CD4-positive, alpha-beta T cell treated with Interleukin-4 for 1 hour (primary cell): ENCODE measurements around the gene IGSF6.
"Not testable (repeated sequence)": the region's sequence is repeated elsewhere in the genome, so short reads cannot be mapped to it uniquely, and the experiment has no call there.

ENCODE experiments used
- DNase-seq, 2 donors: peaks; one replicate each; pipeline ENCODE4 v3.0.0-alpha.2; 2020 to 2022

IGSF6 gene

DNA sequence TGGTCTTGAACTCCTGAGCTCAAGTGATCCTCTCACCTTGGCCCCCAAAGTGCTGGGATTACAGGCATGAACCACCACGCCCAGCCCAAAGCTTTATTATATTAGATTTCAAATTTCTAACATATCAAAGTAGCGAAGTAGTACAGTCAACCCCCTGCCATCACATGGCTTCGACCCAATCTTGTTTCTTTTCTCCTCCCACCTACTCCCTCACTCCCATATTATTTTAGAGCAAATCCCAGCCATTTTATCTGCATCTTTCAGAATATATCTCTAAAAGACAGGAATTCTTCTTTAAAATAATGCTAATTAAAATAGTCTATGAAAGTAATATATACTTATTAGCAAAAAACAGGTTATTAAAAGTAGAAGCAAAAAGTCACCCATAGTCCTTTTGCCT, 893 bp downstream of the IGSF6 start:
- DNase-seq: no peak

DNA sequence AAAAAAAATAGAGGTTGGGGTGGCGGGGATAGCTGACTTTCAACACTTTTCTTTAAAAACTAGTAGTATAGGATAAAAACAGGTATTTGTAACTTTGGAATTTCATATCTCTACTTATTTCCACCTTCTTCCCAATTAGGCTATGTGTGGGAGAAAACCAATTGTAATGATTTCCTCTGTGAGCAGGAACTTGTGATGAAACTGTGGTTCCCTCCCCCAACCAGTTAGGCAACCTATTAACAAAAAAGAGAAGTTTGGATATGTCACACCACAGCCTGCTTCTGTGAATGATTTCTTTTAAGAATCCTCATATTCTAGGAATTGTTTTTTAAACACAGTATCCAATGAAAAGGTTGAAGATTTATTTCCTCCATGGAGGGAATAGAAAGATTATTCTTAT, 1.9 kb downstream of the IGSF6 start:
- peak in 1 of 2 donors; percentile 42 for DNase-seq

GRCh38 chr16:21649826-21650406, 2.5 kb downstream of the IGSF6 start:
- not testable (repeated sequence) for DNase-seq

DNA sequence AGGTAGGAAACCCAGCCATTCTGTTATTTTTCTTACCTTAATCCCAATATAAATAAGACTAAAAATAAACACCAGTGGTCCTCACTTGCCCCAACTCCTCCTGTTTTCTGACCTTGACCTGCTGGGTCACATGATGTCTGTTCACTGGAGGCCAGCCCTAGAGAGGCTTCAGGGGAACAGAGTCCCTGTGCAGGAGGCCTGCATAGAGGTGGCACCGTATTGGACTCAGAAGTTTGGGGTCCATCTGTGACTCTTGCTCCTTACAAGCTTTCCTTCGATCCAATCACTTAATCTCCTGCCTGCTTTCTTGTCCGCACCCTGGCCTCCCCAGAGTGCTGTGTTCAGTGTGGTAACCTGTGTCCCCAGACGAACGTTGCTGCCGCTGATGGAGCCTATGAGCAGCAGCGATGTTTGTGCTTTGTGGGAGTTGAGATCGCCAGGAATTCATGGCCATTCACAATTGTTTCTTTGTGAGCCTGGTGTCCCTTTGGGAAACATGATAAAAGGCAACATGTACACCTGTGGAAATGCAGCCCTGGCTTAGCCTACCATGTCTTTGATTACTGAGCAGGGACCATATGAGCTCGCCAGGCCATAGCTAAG, 4.7 kb downstream of the IGSF6 start:
- DNase-seq: no peak

GRCh38 chr16:21646721-21647561, 5.5 kb downstream of the IGSF6 start:
- DNase-seq: peak; percentile 81 to 82

DNA sequence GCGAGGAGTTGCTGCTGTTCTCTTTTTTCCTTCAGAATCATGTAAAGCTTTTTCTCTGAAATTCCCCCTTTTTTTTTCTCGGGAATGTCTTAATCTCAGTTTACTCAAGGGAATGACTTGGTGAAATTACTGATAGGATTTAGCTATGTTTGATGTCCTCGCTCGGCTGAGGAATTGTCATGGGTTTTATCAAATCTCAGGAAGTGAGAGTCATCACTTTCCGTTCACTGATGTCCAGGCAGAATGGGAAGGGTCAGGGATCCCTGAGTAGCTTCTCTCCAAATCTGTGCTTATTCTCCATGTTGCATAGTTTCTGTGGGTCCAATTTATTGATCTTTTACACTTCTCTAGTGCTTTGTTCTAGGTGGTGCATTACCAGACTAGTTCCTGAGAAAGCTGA, 6.3 kb downstream of the IGSF6 start:
- no peak for DNase-seq

GRCh38 chr16:21645261-21645721, 7.1 kb downstream of the IGSF6 start:
- DNase-seq: peak in 1 of 2 donors; percentile 83

- DNase-seq: no peak
These were observed 7.7 kb downstream of the IGSF6 start for GRCh38 chr16:21644674-21645073.

- no peak for DNase-seq
These were observed 8.6 kb downstream of the IGSF6 start for GRCh38 chr16:21643785-21644184.

DNA sequence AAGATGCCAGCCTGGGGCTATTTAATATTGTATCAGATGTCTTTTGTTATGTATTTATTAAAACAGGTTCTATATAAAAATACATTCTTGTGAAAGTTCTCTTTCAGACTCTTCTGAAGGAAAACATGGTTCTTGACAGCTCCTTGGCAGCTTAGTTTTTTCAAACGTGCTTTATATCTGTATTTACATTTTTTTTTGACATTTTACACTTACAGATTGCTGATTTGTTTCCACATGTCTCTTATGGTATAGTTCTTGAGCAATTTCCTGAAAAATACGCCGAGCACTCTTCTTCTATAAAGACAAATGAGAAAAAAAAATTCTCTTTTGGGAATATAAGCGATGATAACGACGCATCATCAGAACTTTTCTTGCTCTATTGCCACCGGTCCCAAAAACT, 9.5 kb downstream of the IGSF6 start:
- DNase-seq: no peak

- no peak for DNase-seq
These were observed 10.5 kb downstream of the IGSF6 start for GRCh38 chr16:21641916-21642315.

- DNase-seq: no peak
These were observed 12.9 kb downstream of the IGSF6 start for GRCh38 chr16:21639493-21639892.

DNA sequence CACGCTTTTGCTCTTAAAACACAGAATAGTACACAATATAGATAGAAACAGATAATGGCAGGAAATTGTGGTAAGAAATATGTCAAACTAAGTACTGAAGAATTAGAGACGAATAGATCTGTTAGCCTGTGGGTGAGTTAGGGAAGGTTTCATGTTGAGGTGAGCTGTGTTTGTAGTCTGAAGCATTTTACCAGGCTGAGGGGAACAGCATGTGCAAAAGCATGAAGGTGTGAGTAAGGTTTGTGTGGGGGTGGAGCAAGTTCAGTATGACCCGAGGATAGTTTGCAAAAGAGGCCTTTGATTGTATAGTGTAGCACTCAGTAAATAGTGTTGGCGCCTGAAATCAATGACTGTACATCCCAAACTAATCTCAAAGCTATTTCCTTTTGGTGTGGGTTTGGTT, 13.8 kb downstream of the IGSF6 start:
- DNase-seq: peak in 1 of 2 donors; percentile 55

DNA sequence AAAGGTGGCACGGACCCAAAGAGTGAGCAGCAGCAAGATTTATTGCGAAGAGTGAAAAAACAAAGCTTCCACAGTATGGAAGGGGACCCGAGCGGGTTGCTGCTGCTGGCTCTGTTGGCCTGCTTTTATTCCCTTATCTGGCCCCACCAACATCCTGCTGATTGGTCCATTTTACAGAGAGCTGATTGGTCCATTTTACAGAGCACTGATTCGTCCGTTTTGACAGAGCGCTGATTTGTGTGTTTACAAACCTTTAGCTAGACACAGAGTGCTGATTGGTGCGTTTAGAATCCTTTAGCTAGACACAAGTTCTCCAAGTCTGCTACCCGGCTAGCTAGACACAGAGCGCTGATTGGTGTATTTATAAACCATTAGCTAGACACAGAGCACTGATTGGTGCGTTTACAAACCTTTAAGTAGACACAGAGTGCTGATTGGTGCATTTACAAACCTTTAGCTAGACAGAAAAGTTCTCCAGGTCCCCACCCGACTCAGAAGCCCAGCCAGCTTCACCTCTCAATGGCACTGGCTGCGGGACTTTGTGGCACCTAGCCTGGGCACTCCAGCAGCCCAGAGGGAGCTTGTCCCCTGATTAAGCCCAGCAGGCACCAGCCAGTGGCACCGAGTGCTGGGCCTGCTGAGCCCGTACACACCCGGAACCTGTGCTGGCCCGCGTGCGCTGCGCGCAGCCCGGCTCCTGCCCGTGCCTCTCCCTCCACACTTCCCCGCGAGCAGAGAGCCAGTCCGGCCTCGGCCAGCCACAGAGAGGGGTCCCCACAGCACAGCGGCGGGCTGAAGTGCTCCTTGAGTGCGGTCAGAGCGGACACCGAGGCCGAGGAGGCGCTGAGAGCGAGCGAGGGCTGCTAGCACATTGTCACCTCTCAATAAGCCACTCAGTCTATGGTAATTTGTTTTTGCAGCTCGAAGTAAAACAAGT, 15.1 kb downstream of the IGSF6 start:
- no peak for DNase-seq

DNA sequence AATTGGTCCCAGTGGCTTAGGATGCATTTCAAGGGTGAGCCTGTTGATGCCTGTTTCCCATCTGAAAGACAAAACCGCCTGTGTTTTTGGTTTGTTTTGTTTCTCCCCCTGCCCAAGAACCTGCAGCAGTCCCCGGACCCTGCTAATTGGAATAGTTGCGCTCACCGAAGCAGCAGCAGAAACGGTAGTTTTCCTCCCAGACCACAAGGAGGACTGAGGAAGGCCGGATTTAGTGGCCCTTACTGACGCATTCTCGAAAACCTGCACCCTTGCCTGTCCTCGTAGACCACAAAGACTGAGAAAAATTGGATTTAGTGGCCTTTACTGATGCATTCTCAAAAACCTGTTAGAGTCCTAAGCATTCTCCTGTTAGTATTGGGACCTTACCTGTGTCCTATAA, 16.7 kb downstream of the IGSF6 start:
- not testable (repeated sequence) for DNase-seq

- no peak for DNase-seq
These were observed 18.2 kb downstream of the IGSF6 start for GRCh38 chr16:21634216-21634615.

GRCh38 chr16:21631951-21632575, 20.3 kb downstream of the IGSF6 start:
- peak in 1 of 2 donors; percentile 50 for DNase-seq

DNA sequence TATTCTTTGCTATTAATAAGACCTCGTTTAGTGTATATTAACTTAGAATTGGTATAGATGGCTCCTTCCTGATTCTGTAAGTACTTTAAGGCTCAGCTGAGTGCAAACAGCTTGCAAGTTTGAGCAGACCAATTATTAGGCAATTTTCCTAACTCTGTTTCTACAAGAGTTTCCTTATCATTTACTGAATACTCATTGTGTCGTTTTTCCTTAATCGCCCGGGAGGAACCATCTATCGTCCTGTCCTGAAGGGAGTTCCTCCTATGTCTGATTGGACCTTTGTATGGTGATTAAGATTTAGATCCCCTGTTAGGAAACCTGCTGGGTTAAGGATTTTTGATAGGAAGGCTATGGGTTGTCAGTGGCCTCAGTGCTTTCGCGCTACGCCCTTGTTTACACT, 21.0 kb downstream of the IGSF6 start:
- DNase-seq: not testable (repeated sequence)

- not testable (repeated sequence) for DNase-seq
These were observed 21.5 kb downstream of the IGSF6 start for GRCh38 chr16:21630866-21631265.

DNA sequence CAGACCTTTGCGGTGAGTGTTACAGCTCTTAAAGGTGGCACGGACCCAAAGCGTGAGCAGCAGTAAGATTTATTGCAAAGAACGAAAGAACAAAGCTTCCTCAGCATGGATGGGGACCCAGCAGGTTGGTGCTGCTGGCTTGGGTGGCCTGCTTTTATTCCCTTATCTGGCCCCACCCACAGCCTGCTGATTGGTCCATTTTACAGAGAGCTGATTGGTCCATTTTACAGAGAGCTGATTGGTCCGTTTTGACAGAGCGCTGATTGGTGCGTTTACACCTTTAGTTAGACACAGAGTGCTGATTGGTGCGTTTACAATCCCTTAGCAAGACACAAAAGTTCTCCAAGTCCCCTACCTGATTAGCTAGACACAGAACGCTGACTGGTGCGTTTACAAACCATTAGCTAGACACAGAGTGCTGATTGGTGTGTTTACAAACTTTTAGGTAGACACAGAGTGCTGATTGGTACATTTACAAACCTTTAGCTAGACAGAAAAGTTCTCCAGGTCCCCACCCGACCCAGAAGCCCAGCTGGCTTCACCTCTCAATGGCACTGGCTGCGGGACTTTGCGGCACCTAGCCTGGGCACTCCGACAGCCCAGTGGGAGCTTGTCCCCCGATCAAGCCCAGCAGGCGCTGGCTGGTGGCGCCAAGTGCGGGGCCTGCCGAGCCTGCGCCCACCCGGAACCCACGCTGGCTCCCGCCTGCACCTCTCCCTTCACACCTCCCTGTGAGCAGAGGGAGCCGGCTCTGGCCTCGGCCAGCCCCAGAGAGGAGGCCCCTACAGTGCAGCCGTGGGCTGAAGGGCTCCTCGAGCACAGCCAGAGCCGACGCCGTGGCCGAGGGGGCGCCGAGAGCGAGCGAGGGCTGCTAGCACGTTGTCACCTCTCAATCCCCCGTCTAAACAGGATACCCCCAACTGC, 22.5 kb downstream of the IGSF6 start:
- DNase-seq: not testable (repeated sequence)

DNA sequence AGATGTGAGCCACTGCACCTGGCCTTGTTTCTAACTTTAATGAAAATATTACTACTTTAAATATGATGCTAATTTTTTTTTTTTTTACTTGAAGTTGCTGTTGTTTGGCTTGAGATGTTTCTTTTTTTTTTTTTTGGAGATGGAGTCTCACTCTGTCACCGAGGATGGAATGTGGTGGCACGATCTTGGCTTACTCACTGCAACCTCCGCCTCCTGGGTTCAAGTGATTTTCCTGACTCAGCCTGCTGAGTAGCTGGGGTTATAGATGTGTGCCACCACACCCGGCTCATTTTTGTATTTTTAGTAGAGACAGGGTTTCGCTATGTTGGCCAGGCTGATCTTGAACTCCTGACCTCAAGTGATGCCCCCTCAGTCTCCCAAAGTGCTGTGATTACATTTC, 23.6 kb downstream of the IGSF6 start:
- DNase-seq: no peak
